Breast epithelium (tissue), 4 donors: ENCODE data around the gene CAPRIN2. TPM values are rescaled to one million over a fixed set of nuclear protein-coding genes. Genes with fewer than 3 reads are reported as not detected.
A peak's percentile ranks its signal among the peaks of the same experiment; 100 is the strongest.

ENCODE experiments used
- DNase-seq, 2 donors: peaks; one replicate each; pipeline ENCODE4 v3.0.0-alpha.2; 2019; ENCODE audit warnings: low spot score in 2 of 2
- H3K27ac ChIP-seq, 2 donors: fragments of 200-600 bp; sonication (generic) in 1 of 2; one replicate each; pipeline ENCODE4 v1.5.1; 2016 to 2019; ENCODE audit warnings: mild to moderate bottlenecking in 1 of 2
- H3K27me3 ChIP-seq, 2 donors: fragments of 200-600 bp; sonication (generic) in 1 of 2; one replicate each; pipeline versions ENCODE4 v1.5.1 to v1.6.0; 2017 to 2019; ENCODE audit warnings: control low read depth in 1 of 2, mild to moderate bottlenecking in 1 of 2
- H3K36me3 ChIP-seq: fragments of 200-600 bp; one replicate; pipeline ENCODE4 v1.5.1; 2019
- H3K4me1 ChIP-seq, 2 donors: fragments of 200-600 bp; sonication (generic); one replicate each; pipeline ENCODE4 v1.5.1; 2016 to 2019; ENCODE audit warnings: control low read depth in 1 of 2
- H3K4me3 ChIP-seq, 3 donors: fragments of 200-600 bp; sonication (generic); 1 replicate in 2 of 3; 2 replicates in 1 of 3; pipeline ENCODE4 v1.5.1; 2016 to 2019; ENCODE audit warnings: mild to moderate bottlenecking in 3 of 3, moderate library complexity in 2 of 3
- H3K9me3 ChIP-seq, 2 donors: fragments of 200-600 bp; sonication (generic) in 1 of 2; one replicate each; pipeline ENCODE4 v1.5.1; 2016 to 2019; ENCODE audit warnings: control low read depth in 1 of 2
- CTCF ChIP-seq, 3 donors: fragments of 450-650 bp; IDR thresholded peaks; one replicate each; pipeline ENCODE4 v1.5.1; 2016 to 2017; ENCODE audit warnings: antibody characterized with exemption in 3 of 3, mild to moderate bottlenecking in 3 of 3, moderate library complexity in 3 of 3
- POLR2A ChIP-seq: fragments of 450-650 bp; IDR thresholded peaks from one replicate; pipeline ENCODE4 v1.6.1; 2016; ENCODE audit warnings: antibody characterized with exemption, mild to moderate bottlenecking, moderate library complexity
- POLR2AphosphoS5 ChIP-seq, 3 donors: sonication (generic); formaldehyde crosslinking; IDR thresholded peaks; one replicate each; pipeline ENCODE4 v1.6.1; 2017; ENCODE audit warnings: antibody characterized with exemption in 3 of 3
- intact Hi-C: fragments of 100-400 bp; cut with DNase I; formaldehyde crosslinking; loops from one replicate; pipeline ENCODE4 v1.15.1; 2023; ENCODE audit warnings: low total_unique reads
- total RNA-seq, 3 donors: library from RNA; depleted of rRNA; stranded (reverse); fragments of >200 nt; gene quantifications; one replicate each; pipeline ENCODE4 v1.1.0, GENCODE V29; 2016

CAPRIN2 gene
- total RNA-seq, 3 donors from 2014 or later: 21.8 to 37.9 (median 29.8) TPM

GRCh38 chr12:30694412-30695198 lies 60.1 kb downstream of the CAPRIN2 start:
- peak in 1 of 2 donors; percentile 55 for DNase-seq
- Histone ChIP-seq H3K4me1 (peaks cover 0 to 10% of the 10 kb centered on the region in 2 donors), H3K36me3 (no peaks in the 10 kb centered on the region), H3K27me3 (no peaks in the 10 kb centered on the region), H3K4me3 (peak overlapping the region; percentile 71 to 99 (median 98)), H3K9me3 (no peaks in the 10 kb centered on the region), H3K27ac (peak overlapping the region; percentile 77 to 88)
- TF ChIP-seq POLR2A: no peak
- intact Hi-C loops: loop anchor here (5.0 kb wide), 1 partner anchor 872 kb away; no protein-coding TSS in a partner anchor

GRCh38 chr12:30692470-30692869 lies 62.3 kb downstream of the CAPRIN2 start:
- Histone ChIP-seq H3K4me1 (peaks cover 0 to 10% of the 10 kb centered on the region in 2 donors), H3K36me3 (no peaks in the 10 kb centered on the region), H3K4me3 (no peak overlapping the region), H3K27me3 (no peaks in the 10 kb centered on the region), H3K27ac (no peak overlapping the region), H3K9me3 (no peaks in the 10 kb centered on the region)
- DNase-seq: no peak
- TF ChIP-seq POLR2AphosphoS5 (IDR thresholded peaks at IDR 0.05) (no peak), CTCF (IDR thresholded peaks at IDR 0.05) (no peak), POLR2A (no peak)
- intact Hi-C loops: loop anchor here (5.0 kb wide), 1 partner anchor 870 kb away; no protein-coding TSS in a partner anchor

- no peak overlapping the region for H3K27ac ChIP-seq
- TF ChIP-seq POLR2AphosphoS5 (IDR thresholded peaks at IDR 0.05): no peak
- TF ChIP-seq POLR2A: no peak
- no peak for TF ChIP-seq CTCF (IDR thresholded peaks at IDR 0.05)
- H3K27me3 ChIP-seq: no peaks in the 10 kb centered on the region
- DNase-seq: no peak
- peaks cover 0 to 10% of the 10 kb centered on the region in 2 donors for H3K4me1 ChIP-seq
- no peak overlapping the region for H3K4me3 ChIP-seq
- intact Hi-C loops: loop anchor here (5.0 kb wide), 1 partner anchor 869 kb away; no protein-coding TSS in a partner anchor
- H3K9me3 ChIP-seq: no peaks in the 10 kb centered on the region
- H3K36me3 ChIP-seq: no peaks in the 10 kb centered on the region
Observed at GRCh38 chr12:30691122-30691879, 63.5 kb downstream of the CAPRIN2 start.

GRCh38 chr12:30687265-30687986 lies 67.3 kb downstream of the CAPRIN2 start:
- no peaks in the 10 kb centered on the region for H3K27me3 ChIP-seq
- intact Hi-C loops: no loop called here
- H3K27ac ChIP-seq: no peak overlapping the region
- no peak for DNase-seq
- H3K36me3 ChIP-seq: no peaks in the 10 kb centered on the region
- H3K9me3 ChIP-seq: no peaks in the 10 kb centered on the region
- TF ChIP-seq POLR2A: no peak
- no peak for TF ChIP-seq CTCF (IDR thresholded peaks at IDR 0.05)
- TF ChIP-seq POLR2AphosphoS5 (IDR thresholded peaks at IDR 0.05): no peak
- H3K4me3 ChIP-seq: no peak overlapping the region
- H3K4me1 ChIP-seq: no peaks in the 10 kb centered on the region

- H3K27me3 ChIP-seq: no peaks in the 10 kb centered on the region
- TF ChIP-seq CTCF (IDR thresholded peaks at IDR 0.05) (no peak), POLR2AphosphoS5 (IDR thresholded peaks at IDR 0.05) (no peak), POLR2A (no peak)
- intact Hi-C loops: no loop called here
Observed at GRCh38 chr12:30679241-30679640, 75.5 kb downstream of the CAPRIN2 start.

More at GRCh38 chr12:30679241-30679640, 75.5 kb downstream of the CAPRIN2 start:
- Histone ChIP-seq H3K4me1 (no peaks in the 10 kb centered on the region), H3K36me3 (peaks cover 3% of the 10 kb centered on the region), H3K4me3 (no peak overlapping the region), H3K27ac (no peak overlapping the region), H3K9me3 (no peaks in the 10 kb centered on the region)
- DNase-seq: no peak
